ENCODE data around the gene ACSL3. TPM values are rescaled to one million over a fixed set of nuclear protein-coding genes. Genes with fewer than 3 reads are reported as not detected.

Gene ACSL3
- polyA plus RNA-seq, 1 experiment = 88.9 TPM

DNA sequence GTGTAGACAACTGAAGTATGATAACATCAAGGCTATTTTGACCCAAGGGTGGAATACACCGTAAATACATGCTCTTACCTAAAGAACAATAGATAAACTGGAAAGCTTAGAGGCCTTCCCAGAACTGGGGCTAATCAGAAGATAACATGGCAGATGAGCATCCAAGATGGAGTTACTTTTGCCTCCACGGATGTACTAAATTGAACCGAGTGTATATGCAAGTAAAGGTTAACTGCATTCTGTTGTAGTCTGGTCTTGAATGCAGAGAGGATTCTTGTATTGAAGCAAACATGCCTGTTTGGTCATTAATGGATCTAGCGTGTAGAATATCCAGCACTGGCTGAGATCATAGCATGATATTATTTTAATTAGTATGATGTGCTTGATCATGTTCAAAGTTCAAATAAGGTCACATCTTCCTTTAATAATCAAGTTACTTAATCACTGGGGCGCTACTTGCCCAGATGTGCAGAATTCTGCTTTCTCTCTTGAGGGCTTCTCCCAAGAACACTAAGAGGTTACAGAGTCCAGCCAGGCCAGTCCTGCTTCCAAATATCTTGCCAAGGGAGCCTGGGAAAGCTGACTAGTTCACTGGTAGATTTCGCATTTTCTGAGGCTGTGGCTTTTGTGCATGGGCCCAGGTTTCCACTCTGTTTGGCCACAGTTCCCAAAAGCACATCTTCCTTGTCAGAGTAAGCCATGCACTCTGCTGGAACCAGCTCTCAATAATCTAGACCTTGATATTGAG, 37.5 kb upstream of the ACSL3 start:
- no peak for DNase-seq (ENCODE audit: low read depth, low spot score)
- POLR2A ChIA-PET = no interaction called here
- H3K27ac ChIP-seq (ENCODE audit: low read depth, low read length) = no peak overlapping the region
- H3K27me3 ChIP-seq (ENCODE audit: control insufficient read depth, insufficient read depth, low read length) = peaks cover 10% of the 10 kb centered on the region
- no peak overlapping the region for H3K4me3 ChIP-seq (ENCODE audit: low read depth, low read length)
- TF ChIP-seq, protein P1, sequence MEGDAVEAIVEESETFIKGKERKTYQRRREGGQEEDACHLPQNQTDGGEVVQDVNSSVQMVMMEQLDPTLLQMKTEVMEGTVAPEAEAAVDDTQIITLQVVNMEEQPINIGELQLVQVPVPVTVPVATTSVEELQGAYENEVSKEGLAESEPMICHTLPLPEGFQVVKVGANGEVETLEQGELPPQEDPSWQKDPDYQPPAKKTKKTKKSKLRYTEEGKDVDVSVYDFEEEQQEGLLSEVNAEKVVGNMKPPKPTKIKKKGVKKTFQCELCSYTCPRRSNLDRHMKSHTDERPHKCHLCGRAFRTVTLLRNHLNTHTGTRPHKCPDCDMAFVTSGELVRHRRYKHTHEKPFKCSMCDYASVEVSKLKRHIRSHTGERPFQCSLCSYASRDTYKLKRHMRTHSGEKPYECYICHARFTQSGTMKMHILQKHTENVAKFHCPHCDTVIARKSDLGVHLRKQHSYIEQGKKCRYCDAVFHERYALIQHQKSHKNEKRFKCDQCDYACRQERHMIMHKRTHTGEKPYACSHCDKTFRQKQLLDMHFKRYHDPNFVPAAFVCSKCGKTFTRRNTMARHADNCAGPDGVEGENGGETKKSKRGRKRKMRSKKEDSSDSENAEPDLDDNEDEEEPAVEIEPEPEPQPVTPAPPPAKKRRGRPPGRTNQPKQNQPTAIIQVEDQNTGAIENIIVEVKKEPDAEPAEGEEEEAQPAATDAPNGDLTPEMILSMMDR (IDR thresholded peaks at IDR 0.05; ENCODE audit: low read depth, low read length) = no peak
- no peaks in the 10 kb centered on the region for H3K9me3 ChIP-seq (ENCODE audit: control insufficient read depth, insufficient read depth, low read length)
- CTCF ChIA-PET = no interaction called here

DNA sequence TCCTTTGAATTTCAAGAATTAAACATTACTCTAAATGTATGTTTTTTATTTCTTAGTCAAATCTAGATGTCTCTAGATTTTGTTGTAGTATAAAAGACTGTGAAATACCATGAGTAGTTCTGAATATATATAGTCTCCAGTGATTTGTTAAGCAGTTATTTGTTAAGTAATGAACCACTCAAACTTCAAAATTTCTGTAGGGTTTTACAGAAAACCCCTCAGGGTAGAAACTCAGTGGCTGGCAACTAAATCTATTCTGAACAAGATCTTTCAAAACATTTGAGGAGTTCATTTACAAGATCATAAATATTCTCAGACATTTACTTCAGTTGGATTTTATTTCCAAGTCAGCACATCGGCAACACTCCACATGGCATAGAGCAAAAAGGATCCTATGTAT, 35.8 kb upstream of the ACSL3 start:
- Histone ChIP-seq H3K27me3 (ENCODE audit: control insufficient read depth, insufficient read depth, low read length) (peaks cover 13% of the 10 kb centered on the region), H3K4me3 (ENCODE audit: low read depth, low read length) (no peak overlapping the region), H3K27ac (ENCODE audit: low read depth, low read length) (no peak overlapping the region), H3K9me3 (ENCODE audit: control insufficient read depth, insufficient read depth, low read length) (no peaks in the 10 kb centered on the region)
- POLR2A ChIA-PET = no interaction called here
- TF ChIP-seq, protein P1 (IDR thresholded peaks at IDR 0.05; ENCODE audit: low read depth, low read length) = no peak
- DNase-seq (ENCODE audit: low read depth, low spot score) = no peak
- CTCF ChIA-PET = interaction anchor here (0.9 kb wide), 1 partner anchor 27 kb away, joined by 8 read pairs; no protein-coding TSS in a partner anchor

DNA sequence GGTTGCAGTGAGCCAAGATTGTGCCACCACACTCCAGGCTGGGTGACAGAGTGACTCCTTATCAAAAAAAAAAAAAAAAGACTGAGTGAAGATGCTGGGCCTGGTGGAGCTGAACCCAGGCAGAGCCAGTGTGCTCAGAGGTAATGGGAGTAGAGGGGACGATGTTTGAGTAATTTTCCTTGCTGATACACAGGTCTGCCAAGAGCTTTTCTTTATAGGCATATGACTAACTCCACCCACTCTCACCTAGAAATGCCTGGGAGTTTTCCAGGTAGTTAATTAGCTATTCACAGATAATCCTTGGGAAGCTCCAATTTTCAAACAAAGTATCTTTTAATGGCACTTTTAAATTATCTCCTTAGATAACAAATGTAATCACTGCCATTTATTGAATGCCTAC, 33.4 kb upstream of the ACSL3 start:
- H3K27ac ChIP-seq (ENCODE audit: low read depth, low read length) = no peak overlapping the region
- CTCF ChIA-PET = interaction anchor here (0.9 kb wide), 1 partner anchor 30 kb away, joined by 12 read pairs; no protein-coding TSS in a partner anchor
- no peaks in the 10 kb centered on the region for H3K9me3 ChIP-seq (ENCODE audit: control insufficient read depth, insufficient read depth, low read length)
- no peak overlapping the region for H3K4me3 ChIP-seq (ENCODE audit: low read depth, low read length)
- TF ChIP-seq, protein P1 (IDR thresholded peaks at IDR 0.05; ENCODE audit: low read depth, low read length) = no peak
- H3K27me3 ChIP-seq (ENCODE audit: control insufficient read depth, insufficient read depth, low read length) = peaks cover 16% of the 10 kb centered on the region
- DNase-seq (ENCODE audit: low read depth, low spot score) = no peak
- POLR2A ChIA-PET = no interaction called here

DNA sequence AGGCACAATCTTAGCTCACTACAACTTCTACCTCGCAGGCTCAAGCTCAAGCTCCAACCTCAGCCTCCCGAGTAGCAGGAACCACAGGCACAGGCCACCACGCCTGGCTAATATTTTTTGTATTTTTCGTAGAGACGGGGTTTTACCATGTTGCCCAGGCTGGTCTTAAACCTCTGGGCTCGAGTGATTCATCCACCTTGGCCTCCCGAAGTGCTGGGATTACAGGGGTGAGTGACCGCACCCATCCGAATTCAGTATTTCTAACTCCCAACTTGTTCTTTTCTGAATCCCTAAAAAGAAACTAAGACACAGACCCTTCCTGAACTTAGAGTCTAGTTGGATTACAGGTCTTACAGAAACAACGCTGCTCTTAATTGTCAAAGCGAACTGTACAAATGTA, 32.3 kb upstream of the ACSL3 start:
- Histone ChIP-seq H3K27ac (ENCODE audit: low read depth, low read length) (no peak overlapping the region), H3K27me3 (ENCODE audit: control insufficient read depth, insufficient read depth, low read length) (peaks cover 19% of the 10 kb centered on the region), H3K4me3 (ENCODE audit: low read depth, low read length) (no peak overlapping the region), H3K9me3 (ENCODE audit: control insufficient read depth, insufficient read depth, low read length) (no peaks in the 10 kb centered on the region)
- ChIA-PET CTCF (no interaction called here), POLR2A (no interaction called here)
- DNase-seq (ENCODE audit: low read depth, low spot score) = no peak
- TF ChIP-seq, protein P1 (IDR thresholded peaks at IDR 0.05; ENCODE audit: low read depth, low read length) = no peak

DNA sequence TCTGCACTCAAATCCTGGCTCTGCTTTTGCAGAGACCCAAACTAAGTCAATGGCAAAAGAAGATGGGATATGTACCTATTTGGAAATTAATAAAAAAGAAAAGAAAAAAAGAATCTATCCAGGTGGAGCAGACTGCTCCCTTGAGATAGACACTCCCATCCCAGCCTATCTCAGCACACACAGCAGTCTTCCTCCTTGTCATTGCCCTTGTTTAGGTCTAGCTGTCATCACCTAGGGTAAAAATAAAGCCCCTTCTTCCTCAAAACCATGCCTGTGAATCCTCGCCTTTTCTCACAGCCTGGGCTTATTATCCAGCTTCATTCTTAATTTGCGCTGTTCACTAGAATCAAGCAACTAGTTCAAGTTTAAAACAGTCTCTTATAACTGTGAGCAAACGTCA, 30.7 kb upstream of the ACSL3 start:
- TF ChIP-seq, protein P1 (IDR thresholded peaks at IDR 0.05; ENCODE audit: low read depth, low read length) = no peak
- POLR2A ChIA-PET = no interaction called here

More for the DNA sequence above, 30.7 kb upstream of the ACSL3 start:
- DNase-seq (ENCODE audit: low read depth, low spot score) = no peak
- no peaks in the 10 kb centered on the region for H3K9me3 ChIP-seq (ENCODE audit: control insufficient read depth, insufficient read depth, low read length)
- CTCF ChIA-PET = interaction anchor here (0.8 to 1.1 kb wide), 2 partner anchors 33 to 141 kb away, joined by 3 read pairs; no protein-coding TSS in a partner anchor
- no peak overlapping the region for H3K27ac ChIP-seq (ENCODE audit: low read depth, low read length)
- peaks cover 20% of the 10 kb centered on the region for H3K27me3 ChIP-seq (ENCODE audit: control insufficient read depth, insufficient read depth, low read length)
- H3K4me3 ChIP-seq (ENCODE audit: low read depth, low read length) = no peak overlapping the region

Data from AG04450 (cell line).